GM21447 (cell line): ENCODE results near the gene CDK5.
A peak's percentile ranks its signal among the peaks of the same experiment; 100 is the strongest.
"Not testable (repeated sequence)": the region's sequence is repeated elsewhere in the genome, so short reads cannot be mapped to it uniquely, and the experiment has no call there.

Experiments
- ATAC-seq: cut with Tn5 transposase; IDR thresholded peaks from one replicate; pipeline ENCODE4 v1.9.1; 2021; ENCODE audit not compliant: unreplicated experiment

Gene CDK5

GRCh38 chr7:151035902-151036301, 21.8 kb downstream of the CDK5 start:
- ATAC-seq = no peak

DNA sequence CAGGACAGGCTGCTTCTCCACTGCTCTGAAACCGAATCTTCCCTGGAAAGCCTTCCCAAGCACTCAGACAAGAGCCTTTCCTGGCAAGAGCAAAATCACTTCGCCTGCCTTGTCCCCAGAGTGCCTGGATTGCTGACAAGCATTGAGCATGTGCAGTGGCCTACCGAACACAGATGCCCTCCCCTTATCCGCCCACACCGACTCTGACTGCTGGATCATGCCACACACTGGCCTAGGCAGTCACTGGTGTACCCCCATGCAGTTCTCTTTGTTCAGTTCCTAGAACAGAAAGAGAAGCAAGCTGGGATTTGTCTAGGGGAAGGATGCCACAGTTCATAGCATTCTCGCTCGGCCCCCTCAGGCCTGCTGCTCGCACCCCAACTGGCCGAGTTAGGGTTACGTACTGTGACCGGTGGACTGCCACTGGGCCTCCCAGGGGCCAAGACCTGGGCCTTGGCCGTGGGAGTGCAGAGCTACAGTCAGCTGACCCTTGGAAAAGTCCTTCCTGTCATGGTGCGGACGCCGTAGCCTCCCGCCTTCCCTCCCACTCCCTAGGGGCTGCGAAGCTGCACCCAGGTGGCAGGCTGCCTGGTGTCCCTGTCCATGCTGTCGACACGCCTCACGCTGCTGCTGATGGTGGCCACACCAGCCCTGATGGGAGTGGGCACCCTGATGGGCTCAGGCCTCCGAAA, 22.5 kb downstream of the CDK5 start:
- no peak for ATAC-seq

- no peak for ATAC-seq
Measured at GRCh38 chr7:151034312-151035025, 23.2 kb downstream of the CDK5 start.

DNA sequence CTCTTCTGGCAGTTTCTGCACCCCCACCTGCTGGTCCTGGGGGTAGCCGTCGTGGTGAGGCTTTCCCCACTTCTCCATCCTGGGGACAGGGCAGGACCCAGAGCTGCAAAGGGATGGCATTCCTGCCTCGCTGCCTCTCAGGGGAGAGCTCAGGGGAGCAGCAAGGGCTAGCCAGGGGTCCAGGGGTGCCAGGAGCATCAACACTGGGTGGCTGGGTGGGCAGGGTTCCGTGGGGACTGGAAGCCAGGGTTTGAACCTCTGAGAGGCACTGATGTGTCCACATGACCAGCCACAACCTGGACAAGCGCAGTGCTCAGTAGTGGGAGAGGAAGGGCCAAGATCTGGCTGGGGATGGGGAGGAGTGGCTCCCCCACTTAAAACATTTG, 23.8 kb downstream of the CDK5 start:
- no peak for ATAC-seq

GRCh38 chr7:151032936-151033863, 24.5 kb downstream of the CDK5 start:
- ATAC-seq = no peak

DNA sequence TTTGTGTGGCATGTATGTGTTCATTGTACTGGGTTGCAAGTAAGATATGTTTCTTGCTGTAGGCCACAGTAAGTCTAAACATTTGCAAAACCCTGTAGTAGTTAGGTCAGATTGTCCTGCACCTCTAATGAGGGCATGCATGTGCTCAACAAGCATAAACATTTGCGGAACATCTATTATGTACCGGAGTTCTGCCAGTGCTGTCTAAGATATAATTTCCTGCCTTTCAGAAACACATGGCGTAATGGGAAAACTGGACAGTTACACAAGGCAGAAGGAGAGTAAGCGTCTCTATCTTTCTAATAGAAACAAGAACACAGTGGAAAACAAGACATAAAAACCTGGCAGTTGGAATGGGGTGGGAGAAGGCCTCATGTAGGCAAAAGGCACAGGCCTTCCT, 26.7 kb downstream of the CDK5 start:
- ATAC-seq = no peak

- no peak for ATAC-seq
Measured at GRCh38 chr7:151028948-151029501, 28.7 kb downstream of the CDK5 start.

GRCh38 chr7:151028131-151028947, 29.4 kb downstream of the CDK5 start, which contains the start of gene ABCB8:
TSS of gene ABCB8 (plus strand) at chr7:151028450. CDS start at chr7:151028516, 66 bp downstream.
- peak; percentile 95 for ATAC-seq

GRCh38 chr7:151027728-151028130, 30.0 kb downstream of the CDK5 start:
- ATAC-seq = not testable (repeated sequence)

- not testable (repeated sequence) for ATAC-seq
Measured at GRCh38 chr7:151026771-151027727, 30.6 kb downstream of the CDK5 start.

DNA sequence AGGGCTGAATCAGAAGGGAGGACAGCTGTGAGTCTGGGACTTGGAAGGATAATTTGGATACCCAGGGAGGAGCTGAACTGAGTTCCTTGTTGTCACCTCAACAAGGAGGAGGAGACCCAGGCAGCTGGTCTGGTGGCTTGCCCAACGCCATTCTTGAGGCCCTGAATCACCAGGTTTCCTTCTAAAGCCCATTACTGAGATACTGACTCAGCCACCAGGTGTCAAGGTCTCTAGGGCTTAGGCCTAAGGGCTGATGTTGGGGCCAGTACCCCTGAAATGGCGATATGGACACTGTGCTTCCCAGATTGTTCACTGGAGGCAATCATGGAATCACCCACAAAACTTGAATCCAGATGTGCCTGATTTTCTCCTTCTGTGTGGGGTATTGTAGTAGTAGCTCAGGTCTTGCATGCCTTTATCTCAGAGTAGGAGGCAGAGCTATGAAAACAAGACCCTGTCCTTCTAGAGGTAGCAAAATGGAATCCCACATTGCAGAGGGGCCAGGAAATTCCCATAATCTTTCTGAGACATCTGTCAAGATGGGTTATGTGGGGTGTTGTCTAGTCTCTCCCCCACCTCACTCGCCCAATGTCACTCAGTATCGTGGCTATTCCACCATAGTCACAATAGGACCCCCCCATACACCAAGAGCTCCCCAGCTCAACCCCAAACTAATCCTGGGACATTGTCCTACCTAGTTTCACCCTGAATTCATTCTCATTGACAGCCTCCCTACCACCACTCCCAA, 31.6 kb downstream of the CDK5 start:
- ATAC-seq = no peak

GRCh38 chr7:151024435-151025056, 33.2 kb downstream of the CDK5 start, which contains the start of gene ATG9B:
TSS of gene ATG9B (minus strand) at chr7:151024494. CDS start at chr7:151024423, 71 bp downstream.
- no peak for ATAC-seq

- ATAC-seq = no peak
Measured at GRCh38 chr7:151023232-151023631, 34.5 kb downstream of the CDK5 start.

DNA sequence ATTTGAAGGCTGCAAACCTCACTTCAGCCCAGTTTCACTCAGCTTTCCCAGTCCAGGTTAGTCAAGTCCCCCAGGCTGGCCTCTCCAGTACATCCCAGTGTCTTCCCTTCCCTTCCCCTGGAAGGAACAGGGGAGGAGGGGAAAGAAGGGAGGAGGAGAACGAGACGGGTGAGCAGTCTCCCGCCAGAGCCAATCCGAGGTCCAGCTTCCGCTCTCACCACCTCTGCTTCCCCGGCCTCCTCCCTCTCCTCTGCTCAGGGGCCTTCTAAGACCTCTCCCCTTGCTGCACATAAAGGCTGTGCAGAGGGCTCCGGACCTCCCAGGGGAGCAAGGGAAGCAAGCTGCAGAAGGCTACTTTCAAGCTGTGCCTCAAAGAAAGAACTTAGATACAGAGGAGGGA, 37.5 kb downstream of the CDK5 start:
- no peak for ATAC-seq

- ATAC-seq = no peak
Measured at GRCh38 chr7:151019130-151019447, 38.6 kb downstream of the CDK5 start.

- no peak for ATAC-seq
Measured at GRCh38 chr7:151018421-151019129, 39.1 kb downstream of the CDK5 start.

DNA sequence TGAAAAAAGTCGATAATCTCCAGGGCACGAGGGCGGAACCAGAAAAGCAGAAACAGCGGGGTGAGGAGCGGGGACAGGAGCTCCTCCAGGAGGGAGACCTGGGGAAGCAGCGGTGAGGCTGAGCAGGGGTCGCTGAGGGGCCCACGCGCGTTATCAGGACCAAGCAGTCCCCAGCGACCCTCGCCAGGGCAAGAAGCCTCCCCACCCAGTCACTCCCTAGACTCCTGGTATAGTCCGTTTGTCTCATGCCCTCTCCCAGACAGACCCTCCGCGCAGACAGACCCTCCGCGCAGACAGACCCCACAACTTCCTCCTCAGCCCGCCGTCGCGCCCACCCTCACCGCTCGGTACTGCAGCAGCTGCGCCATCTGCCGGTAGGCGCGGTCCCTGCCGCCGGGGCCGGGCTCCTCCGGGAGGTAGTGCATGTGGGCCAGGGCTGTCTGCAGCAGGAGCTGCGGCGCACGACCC, 39.7 kb downstream of the CDK5 start:
- ATAC-seq = no peak
